GM13976 (cell line): Measurements from ENCODE around the gene TM4SF4.
"Not testable (repeated sequence)": the region's sequence is repeated elsewhere in the genome, so short reads cannot be mapped to it uniquely, and the experiment has no call there.

Experiments used
- DNase-seq: peaks from one replicate; pipeline ENCODE4 v3.0.0; 2012; ENCODE audit warnings: low spot score
- CTCF ChIP-seq: IDR thresholded peaks from 2 replicates; pipeline ENCODE4 v1.5.1; 2012; ENCODE audit warnings: borderline replicate concordance, mild to moderate bottlenecking; ENCODE audit not compliant: insufficient read depth; ENCODE audit errors: extremely low read depth, missing control alignments, control extremely low read depth
- in situ Hi-C: fragments of 300-500 bp; cut with MboI; formaldehyde crosslinking; loops from one replicate; pipeline ENCODE4 v1.12.0; 2022; ENCODE audit warnings: low sequenced_read_pairs, mixed read lengths, inconsistent platforms; ENCODE audit not compliant: unreplicated experiment

TM4SF4 gene

GRCh38 chr3:149442851-149443544 lies 31.5 kb upstream of the TM4SF4 start:
- in situ Hi-C loops: no loop called here
- no peak for TF ChIP-seq CTCF
- no peak for DNase-seq

- in situ Hi-C loops: no loop called here
- no peak for TF ChIP-seq CTCF
- DNase-seq: no peak
Observed at GRCh38 chr3:149443545-149443912, 31.0 kb upstream of the TM4SF4 start.

- DNase-seq, in situ Hi-C loops: not testable (repeated sequence)
Observed at GRCh38 chr3:149444867-149445266, 29.6 kb upstream of the TM4SF4 start.

- no peak for TF ChIP-seq CTCF
- DNase-seq: no peak
- in situ Hi-C loops: no loop called here
Observed at GRCh38 chr3:149448331-149448831, 26.1 kb upstream of the TM4SF4 start.

GRCh38 chr3:149449182-149449581 lies 25.3 kb upstream of the TM4SF4 start:
- in situ Hi-C loops: no loop called here
- DNase-seq: no peak

GRCh38 chr3:149449799-149450198 lies 24.7 kb upstream of the TM4SF4 start:
- no peak for TF ChIP-seq CTCF
- no peak for DNase-seq
- in situ Hi-C loops: no loop called here

More at GRCh38 chr3:149449182-149449581, 25.3 kb upstream of the TM4SF4 start:
- TF ChIP-seq CTCF: no peak

- no peak for DNase-seq
- in situ Hi-C loops: no loop called here
Observed at GRCh38 chr3:149450281-149450680, 24.2 kb upstream of the TM4SF4 start.

More at GRCh38 chr3:149450281-149450680, 24.2 kb upstream of the TM4SF4 start:
- TF ChIP-seq CTCF: no peak
